IMR-90 (cell line): ENCODE data around the gene PHC1. TPM values are rescaled to one million over a fixed set of nuclear protein-coding genes. Genes with fewer than 3 reads are reported as not detected.

Source experiments
- ATAC-seq: fragments of 200-7000 bp; cut with Tn5 transposase; 2 replicates; pipeline ENCODE4 v1.9.1; 2020; ENCODE audit warnings: low read depth, mild to moderate bottlenecking, moderate library complexity
- BruUV-seq: library from RNA; stranded (reverse); fragments of 400-500 nt; replicated peaks from 2 replicates; lab custom pipeline; 2021; lab: Mats Ljungman, UMichigan
- CTCF ChIA-PET: fragments of 300-600 bp; formaldehyde crosslinking; extraction: SDS; loops from one replicate; lab custom pipeline; 2021; ENCODE audit warnings: antibody characterized with exemption; lab: Yijun Ruan, JAX
- POLR2A ChIA-PET: fragments of 300-600 bp; sonication (Branson Sonifier 250); formaldehyde crosslinking; loops from one replicate; lab custom pipeline; 2022; ENCODE audit warnings: antibody characterized with exemption; ENCODE audit not compliant: unreplicated experiment; lab: Charles Lee
- DNase-seq: peaks from one replicate; pipeline ENCODE4 v3.0.0; 2013
- H2AFZ ChIP-seq: replicated peaks from 2 replicates; pipeline ENCODE3; 2013; ENCODE audit warnings: low read length, mild to moderate bottlenecking; ENCODE audit not compliant: poor library complexity
- H2AK5ac ChIP-seq: 2 replicates; pipeline ENCODE4 v1.6.1; 2013; ENCODE audit warnings: low read depth, low read length, inconsistent platforms
- H2AK9ac ChIP-seq: replicated peaks from 2 replicates; pipeline ENCODE3; 2013; ENCODE audit warnings: mild to moderate bottlenecking, low read depth, low read length, moderate library complexity; ENCODE audit not compliant: poor library complexity
- H2BK120ac ChIP-seq: 2 replicates; pipeline ENCODE4 v1.6.1; 2013; ENCODE audit warnings: low read depth, low read length, inconsistent platforms
- H2BK15ac ChIP-seq: 3 replicates; pipeline ENCODE4 v1.6.1; 2013; ENCODE audit warnings: low read depth, low read length, inconsistent platforms
- H2BK20ac ChIP-seq: 2 replicates; pipeline ENCODE4 v1.6.1; 2013; ENCODE audit warnings: low read depth, mild to moderate bottlenecking, inconsistent platforms, low read length, moderate library complexity
- H2BK5ac ChIP-seq: 2 replicates; pipeline ENCODE4 v1.6.1; 2013; ENCODE audit warnings: mild to moderate bottlenecking, low read depth, low read length, inconsistent platforms; ENCODE audit not compliant: poor library complexity, severe bottlenecking
- H3K14ac ChIP-seq: replicated peaks from 2 replicates; pipeline ENCODE4 v1.6.1; 2013; ENCODE audit warnings: low read depth, low read length, inconsistent platforms
- H3K18ac ChIP-seq: 2 replicates; pipeline ENCODE4 v1.6.1; 2013; ENCODE audit warnings: low read depth, low read length, control low read depth
- H3K23ac ChIP-seq: 2 replicates; pipeline ENCODE4 v1.6.1; 2013; ENCODE audit warnings: low read depth, low read length, inconsistent platforms
- H3K27ac ChIP-seq: 2 replicates; pipeline ENCODE4 v1.5.1; 2013; ENCODE audit warnings: mild to moderate bottlenecking, control low read depth, low read length; ENCODE audit not compliant: insufficient read depth
- H3K27me3 ChIP-seq: 2 replicates; pipeline ENCODE4 v1.6.1; 2013; ENCODE audit warnings: low read length; ENCODE audit not compliant: control insufficient read depth, insufficient read depth
- H3K36me3 ChIP-seq: 2 replicates; pipeline ENCODE4 v1.6.1; 2013; ENCODE audit warnings: low read length, mixed read lengths; ENCODE audit not compliant: control insufficient read depth, insufficient read depth
- H3K4ac ChIP-seq: 2 replicates; pipeline ENCODE4 v1.6.1; 2013; ENCODE audit warnings: low read depth, low read length, inconsistent platforms
- H3K4me1 ChIP-seq: 2 replicates; pipeline ENCODE4 v1.6.1; 2013; ENCODE audit warnings: low read length, mixed read lengths; ENCODE audit not compliant: control insufficient read depth, insufficient read depth
- H3K4me2 ChIP-seq: 2 replicates; pipeline ENCODE4 v1.6.1; 2013; ENCODE audit warnings: low read depth, mild to moderate bottlenecking, control low read depth, low read length, moderate library complexity
- H3K4me3 ChIP-seq: 2 replicates; pipeline ENCODE4 v1.5.1; 2013; ENCODE audit warnings: low read depth, mild to moderate bottlenecking, control low read depth, low read length, moderate library complexity; ENCODE audit not compliant: insufficient read depth
- H3K56ac ChIP-seq: 2 replicates; pipeline ENCODE4 v1.6.1; 2013; ENCODE audit warnings: low read length, inconsistent platforms; ENCODE audit not compliant: insufficient read depth; ENCODE audit errors: extremely low read depth
- H3K79me1 ChIP-seq, 2 experiments: 2 replicates each; pipeline ENCODE4 v1.6.1; 2013; ENCODE audit warnings: low read length in 2 of 2, inconsistent platforms in 1 of 2, low read depth in 1 of 2
- H3K9ac ChIP-seq: 2 replicates; pipeline ENCODE4 v1.6.1; 2013; ENCODE audit warnings: low read depth, low read length, control low read depth
- H3K9me1 ChIP-seq: 2 replicates; pipeline ENCODE4 v1.6.1; 2013; ENCODE audit warnings: low read length, inconsistent platforms; ENCODE audit not compliant: insufficient read depth
- H3K9me3 ChIP-seq: 2 replicates; pipeline ENCODE4 v1.6.1; 2013; ENCODE audit warnings: low read length; ENCODE audit not compliant: control insufficient read depth, insufficient read depth
- H4K20me1 ChIP-seq: 2 replicates; pipeline ENCODE4 v1.6.1; 2013; ENCODE audit warnings: low read length, inconsistent platforms; ENCODE audit not compliant: insufficient read depth
- H4K5ac ChIP-seq: 2 replicates; pipeline ENCODE4 v1.6.1; 2013; ENCODE audit warnings: mild to moderate bottlenecking, low read depth, low read length, control low read depth
- H4K8ac ChIP-seq, 2 experiments: 2 replicates each; pipeline ENCODE4 v1.6.1; 2013; ENCODE audit warnings: low read depth in 2 of 2, low read length in 2 of 2, control low read depth in 1 of 2, inconsistent platforms in 1 of 2
- H4K91ac ChIP-seq: 2 replicates; pipeline ENCODE4 v1.6.1; 2013; ENCODE audit warnings: low read depth, low read length, inconsistent platforms; ENCODE audit not compliant: insufficient read depth
- BHLHE40 ChIP-seq: fragments of 150-350 bp; IDR thresholded peaks from 2 replicates; pipeline ENCODE4 v1.6.1; 2016; ENCODE audit warnings: mild to moderate bottlenecking, low read depth, low read length
- CEBPB ChIP-seq: IDR thresholded peaks from 2 replicates; pipeline ENCODE4 v1.6.1; 2012; ENCODE audit warnings: low read depth, low read length, improper control_type of control experiment
- CHD1 ChIP-seq: IDR thresholded peaks from 2 replicates; pipeline ENCODE4 v1.6.1; 2012; ENCODE audit warnings: low read depth, low read length, improper control_type of control experiment
- CTCF ChIP-seq: conservative IDR thresholded peaks from 2 replicates; pipeline ENCODE4 v1.5.1; 2012; ENCODE audit warnings: mild to moderate bottlenecking, low read depth, low read length, improper control_type of control experiment
- ELK1 ChIP-seq: fragments of 150-350 bp; IDR thresholded peaks from 2 replicates; pipeline ENCODE4 v1.6.1; 2016; ENCODE audit warnings: low read depth, mild to moderate bottlenecking, low read length, moderate library complexity, borderline replicate concordance
- MAFK ChIP-seq: IDR thresholded peaks from 2 replicates; pipeline ENCODE4 v1.6.1; 2012; ENCODE audit warnings: low read depth, low read length, improper control_type of control experiment
- MAZ ChIP-seq: IDR thresholded peaks from 2 replicates; pipeline ENCODE4 v1.6.1; 2012; ENCODE audit warnings: low read depth, mild to moderate bottlenecking, low read length, improper control_type of control experiment, moderate library complexity, borderline replicate concordance
- MXI1 ChIP-seq: IDR thresholded peaks from 2 replicates; pipeline ENCODE4 v1.6.1; 2012; ENCODE audit warnings: low read depth, mild to moderate bottlenecking, low read length, moderate library complexity, borderline replicate concordance
- NFE2L2 ChIP-seq: fragments of 150-350 bp; IDR thresholded peaks from 2 replicates; pipeline ENCODE4 v1.6.1; 2016; ENCODE audit warnings: low read depth, mild to moderate bottlenecking, low read length
- RAD21 ChIP-seq: IDR thresholded peaks from 2 replicates; pipeline ENCODE4 v1.6.1; 2012; ENCODE audit warnings: low read length, improper control_type of control experiment
- RCOR1 ChIP-seq: IDR thresholded peaks from 2 replicates; pipeline ENCODE4 v1.6.1; 2012; ENCODE audit warnings: mild to moderate bottlenecking, low read length, improper control_type of control experiment; ENCODE audit not compliant: insufficient replicate concordance
- RFX5 ChIP-seq: IDR thresholded peaks from 2 replicates; pipeline ENCODE4 v1.8.0; 2012; ENCODE audit warnings: low read depth, mild to moderate bottlenecking, low read length, moderate library complexity
- SMC3 ChIP-seq: fragments of 150-350 bp; IDR thresholded peaks from 2 replicates; pipeline ENCODE4 v1.6.1; 2016; ENCODE audit warnings: low read depth, mild to moderate bottlenecking, antibody characterized with exemption, low read length, moderate library complexity
- USF2 ChIP-seq: fragments of 150-350 bp; IDR thresholded peaks from 2 replicates; pipeline ENCODE4 v1.6.1; 2017; ENCODE audit warnings: mild to moderate bottlenecking, antibody characterized with exemption, low read length, low read depth
- WGBS, 2 experiments: methylation state at CpG; one replicate each; pipeline versions ENCODE4 v1.1.5 to v1.1.7; 2013; ENCODE audit warnings: missing lambda C conversion rate in 2 of 2; ENCODE audit not compliant: insufficient read length in 1 of 2; ENCODE audit errors: extremely low coverage in 2 of 2; 5-methylcytosine and 5-hydroxymethylcytosine counted together
- dilution Hi-C: fragments of 300-500 bp; cut with HindIII; formaldehyde crosslinking; loops from one replicate; pipeline ENCODE4 v1.14.3; 2018; ENCODE audit warnings: low sequenced_read_pairs; ENCODE audit not compliant: unreplicated experiment
- in situ Hi-C: fragments of 300-500 bp; cut with MboI; formaldehyde crosslinking; loops from 3 replicates; pipeline ENCODE4 v1.14.3; 2019; ENCODE audit warnings: low sequenced_read_pairs, inconsistent platforms, mixed read lengths
- intact Hi-C: fragments of 100-400 bp; cut with micrococcal nuclease; formaldehyde crosslinking; loops from 2 replicates; pipeline ENCODE4 v1.10.0; 2022
- polyA plus RNA-seq, 3 experiments: library from polyadenylated mRNA; depleted of rRNA; stranded (reverse); fragments of >200 nt; gene quantifications; 2 replicates each; pipeline ENCODE4 v1.2.3, GENCODE V29; 2012; ENCODE audit warnings: low replicate concordance in 1 of 3
- total RNA-seq: library from RNA; depleted of rRNA; stranded (reverse); fragments of >200 nt; gene quantifications from 2 replicates; pipeline ENCODE4 v1.2.3, GENCODE V29; 2012

PHC1 gene
- total and polyA plus RNA-seq, 2 of the 4 experiments (the other 2 are of a cell fraction) = 9.1 to 23.1 TPM

GRCh38 chr12:8890313-8891085, 23.8 kb upstream of the PHC1 start:
- in situ Hi-C loops = loop anchor here (5.0 kb wide), 1 partner anchor 208 kb away; no protein-coding TSS in a partner anchor
- Histone ChIP-seq H2BK15ac (no peak overlapping the region), H3K4me3 (peak overlapping the region; percentile 63), H3K79me1 (no peaks in the 10 kb centered on the region), H3K9me1 (no peaks in the 10 kb centered on the region), H2BK20ac (no peak overlapping the region), H3K36me3 (no peaks in the 10 kb centered on the region), H4K5ac (no peak overlapping the region), H3K4ac (no peak overlapping the region), H3K4me1 (no peaks in the 10 kb centered on the region), H4K20me1 (no peaks in the 10 kb centered on the region), H2BK120ac (no peak overlapping the region), H3K9ac (peak overlapping the region; percentile 72), H3K27ac (no peak overlapping the region), H4K8ac (no peak overlapping the region), H2AK5ac (no peak overlapping the region), H3K23ac (no peak overlapping the region), H3K18ac (no peak overlapping the region), H2BK5ac (no peak overlapping the region), H3K56ac (no peak overlapping the region), H3K14ac (no peak overlapping the region), H2AFZ (no peak overlapping the region), H3K9me3 (no peaks in the 10 kb centered on the region), H2AK9ac (no peak overlapping the region), H3K27me3 (peaks cover 2% of the 10 kb centered on the region), H4K91ac (no peak overlapping the region), H3K4me2 (peak overlapping the region; percentile 95)
- ATAC-seq (peak; percentile 95), DNase-seq (peak; percentile 22)
- WGBS, 2 experiments = no CpG with 5 or more reads among the region's 14 CpGs
- dilution Hi-C loops = no loop called here
- ChIA-PET CTCF (interaction anchor here (0.6 to 2.1 kb wide), 26 partner anchors 10 to 346 kb away, joined by 3 to 12 read pairs (median 4); partner anchors contain the start of gene PHC1), POLR2A (no interaction called here)
- no TSS peak for BruUV-seq
- intact Hi-C loops = loop anchor here (1.0 to 10.0 kb wide), 4 partner anchors 148 to 346 kb away; partner anchors contain the start of gene CLEC4E
- no peak for TF ChIP-seq RFX5
- TF ChIP-seq RAD21 = peak; percentile 65
- peak; percentile 73 for TF ChIP-seq CTCF
- TF ChIP-seq RCOR1 = no peak
- TF ChIP-seq NFE2L2 = no peak
- no peak for TF ChIP-seq CHD1
- no peak for TF ChIP-seq ELK1
- TF ChIP-seq USF2 = no peak
- TF ChIP-seq CEBPB = peak; percentile 68
- no peak for TF ChIP-seq MAZ
- TF ChIP-seq SMC3 = peak; percentile 73
- no peak for TF ChIP-seq BHLHE40
- TF ChIP-seq MXI1 = no peak
- TF ChIP-seq MAFK = no peak
